ENCODE results near the gene LAP3.

LAP3 gene

DNA sequence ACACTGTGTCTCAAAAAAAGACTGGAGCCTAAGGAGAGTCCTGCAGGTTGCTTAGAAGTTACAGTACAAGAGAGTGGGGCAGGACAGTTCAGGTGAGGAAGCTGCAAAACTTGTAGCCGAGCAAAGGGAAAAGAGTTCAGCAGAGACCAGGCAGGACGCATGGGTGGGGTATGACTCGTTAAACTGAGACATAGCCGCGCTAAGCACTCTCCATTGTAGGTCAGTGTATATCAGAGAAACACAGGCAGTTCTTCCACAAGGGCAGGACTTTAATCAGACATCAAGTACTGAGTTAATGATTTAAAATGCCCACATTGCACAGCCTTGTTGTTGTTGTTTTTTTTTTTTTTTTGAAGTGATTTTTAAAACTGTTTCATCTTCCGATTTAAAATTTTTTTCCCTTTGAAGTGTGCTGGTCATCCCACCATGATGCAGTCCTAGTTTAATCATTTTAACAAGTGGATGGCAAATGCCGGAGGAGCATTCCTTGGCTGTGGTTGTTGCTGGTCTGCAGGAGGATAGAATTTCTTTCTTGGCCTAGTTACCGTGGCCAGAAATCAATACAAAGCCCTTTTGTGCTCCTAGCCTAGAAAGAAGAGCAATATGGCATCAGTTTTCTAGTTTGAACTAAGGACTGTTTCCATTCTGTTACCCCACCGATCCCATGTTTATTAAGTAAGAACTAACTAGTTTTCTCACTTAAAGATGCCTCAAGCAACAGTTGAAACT, 10.3 kb downstream of the LAP3 start:
- Histone ChIP-seq H3K36me3 (ENCODE audit: control insufficient read depth, insufficient read depth, low read length) (peaks cover 88% of the 10 kb centered on the region), H3K9ac (ENCODE audit: low read depth, low read length) (no peak overlapping the region)

DNA sequence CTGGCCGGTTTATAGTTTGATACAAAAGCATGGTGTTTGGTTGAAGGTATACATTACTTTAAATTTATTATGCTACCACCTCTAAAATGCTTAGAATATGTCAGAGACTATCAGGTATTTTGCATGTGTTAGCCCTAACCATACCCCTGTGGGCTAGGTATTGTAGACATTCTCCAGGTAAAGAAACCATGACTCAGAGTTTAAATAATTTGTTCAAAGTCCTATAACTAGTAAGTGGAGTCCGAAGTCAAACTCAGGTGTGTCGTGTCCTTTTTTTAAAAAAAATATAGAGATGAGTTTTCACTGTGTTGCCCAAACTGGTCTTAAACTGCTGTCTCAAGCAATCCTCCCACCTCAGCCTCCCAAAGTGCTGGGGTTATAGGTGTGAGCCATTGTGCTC, 12.4 kb downstream of the LAP3 start:
- Histone ChIP-seq H3K27me3 (ENCODE audit: control insufficient read depth, insufficient read depth, low read length) (no peaks in the 10 kb centered on the region), H3K9ac (ENCODE audit: low read depth, low read length) (no peak overlapping the region), H3K27ac (ENCODE audit: low read depth, low read length) (no peak overlapping the region), H3K4me1 (ENCODE audit: control insufficient read depth, insufficient read depth, low read length) (peaks cover 4% of the 10 kb centered on the region; the same call in 1 of the 2 replicates), H3K36me3 (ENCODE audit: control insufficient read depth, insufficient read depth, low read length) (peaks cover 79% of the 10 kb centered on the region), H3K4me3 (ENCODE audit: low read depth, low read length) (no peak overlapping the region), H3K9me3 (ENCODE audit: control insufficient read depth, insufficient read depth, low read length) (no peaks in the 10 kb centered on the region)

More for the DNA sequence above, 10.3 kb downstream of the LAP3 start:
- Histone ChIP-seq H3K4me1 (ENCODE audit: control insufficient read depth, insufficient read depth, low read length) (peaks cover 10% of the 10 kb centered on the region; the same call in 1 of the 2 replicates), H3K4me3 (ENCODE audit: low read depth, low read length) (no peak overlapping the region), H3K27ac (ENCODE audit: low read depth, low read length) (no peak overlapping the region), H3K27me3 (ENCODE audit: control insufficient read depth, insufficient read depth, low read length) (no peaks in the 10 kb centered on the region), H3K9me3 (ENCODE audit: control insufficient read depth, insufficient read depth, low read length) (no peaks in the 10 kb centered on the region)

DNA sequence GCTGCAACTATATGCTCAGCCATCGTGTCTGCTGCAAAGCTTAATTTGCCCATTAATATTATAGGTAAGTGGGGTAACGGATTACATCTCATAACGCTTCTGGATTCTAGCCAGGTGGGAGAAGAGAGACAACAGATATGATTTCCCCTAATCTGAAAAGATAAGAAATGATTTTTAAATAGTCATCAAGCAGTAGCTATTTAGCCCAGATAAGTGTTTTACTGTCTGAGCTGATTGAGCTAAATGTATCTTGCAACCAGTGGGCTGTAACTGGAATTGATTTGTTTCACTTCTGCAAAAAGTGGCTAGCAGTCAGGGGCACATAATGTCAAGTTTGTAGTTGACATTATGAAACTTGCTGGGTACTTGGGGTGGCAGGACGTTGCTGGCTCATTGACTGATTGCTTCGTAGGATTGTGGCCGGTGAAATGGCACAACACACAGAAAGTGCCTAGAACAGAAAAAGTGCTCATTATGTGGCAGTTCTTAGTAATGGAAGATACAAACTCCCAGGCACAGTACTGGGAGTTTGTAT, 18.5 kb downstream of the LAP3 start:
- H3K4me1 ChIP-seq (ENCODE audit: control insufficient read depth, insufficient read depth, low read length): no peaks in the 10 kb centered on the region
- no peaks in the 10 kb centered on the region for H3K9me3 ChIP-seq (ENCODE audit: control insufficient read depth, insufficient read depth, low read length)
- H3K36me3 ChIP-seq (ENCODE audit: control insufficient read depth, insufficient read depth, low read length): peaks cover 69% of the 10 kb centered on the region
- no peak overlapping the region for H3K27ac ChIP-seq (ENCODE audit: low read depth, low read length)
- no peaks in the 10 kb centered on the region for H3K27me3 ChIP-seq (ENCODE audit: control insufficient read depth, insufficient read depth, low read length)
- no peak overlapping the region for H3K4me3 ChIP-seq (ENCODE audit: low read depth, low read length)
- H3K9ac ChIP-seq (ENCODE audit: low read depth, low read length): no peak overlapping the region

DNA sequence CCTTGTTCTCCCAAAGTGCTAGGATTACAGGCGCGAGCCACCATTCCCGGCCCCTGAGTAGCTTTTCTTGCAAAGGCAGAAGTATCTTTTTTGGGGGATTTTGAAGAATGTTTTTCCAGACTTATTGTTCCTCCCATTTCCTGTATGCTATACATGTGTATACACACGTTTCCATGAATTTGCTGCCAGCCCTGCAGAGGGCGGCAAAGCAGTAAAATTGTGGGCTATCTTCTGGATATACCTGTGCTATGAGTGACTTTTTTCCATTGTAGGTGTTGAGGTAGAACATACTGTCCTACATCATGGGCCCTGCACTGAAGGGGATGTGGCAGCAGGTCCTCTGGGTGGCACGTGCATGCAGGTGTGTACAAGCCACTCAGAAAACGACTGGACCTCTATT, 20.5 kb downstream of the LAP3 start:
- Histone ChIP-seq H3K4me3 (ENCODE audit: low read depth, low read length) (no peak overlapping the region), H3K27me3 (ENCODE audit: control insufficient read depth, insufficient read depth, low read length) (no peaks in the 10 kb centered on the region), H3K4me1 (ENCODE audit: control insufficient read depth, insufficient read depth, low read length) (no peaks in the 10 kb centered on the region), H3K27ac (ENCODE audit: low read depth, low read length) (no peak overlapping the region), H3K9ac (ENCODE audit: low read depth, low read length) (no peak overlapping the region), H3K36me3 (ENCODE audit: control insufficient read depth, insufficient read depth, low read length) (peaks cover 75% of the 10 kb centered on the region), H3K9me3 (ENCODE audit: control insufficient read depth, insufficient read depth, low read length) (no peaks in the 10 kb centered on the region)

DNA sequence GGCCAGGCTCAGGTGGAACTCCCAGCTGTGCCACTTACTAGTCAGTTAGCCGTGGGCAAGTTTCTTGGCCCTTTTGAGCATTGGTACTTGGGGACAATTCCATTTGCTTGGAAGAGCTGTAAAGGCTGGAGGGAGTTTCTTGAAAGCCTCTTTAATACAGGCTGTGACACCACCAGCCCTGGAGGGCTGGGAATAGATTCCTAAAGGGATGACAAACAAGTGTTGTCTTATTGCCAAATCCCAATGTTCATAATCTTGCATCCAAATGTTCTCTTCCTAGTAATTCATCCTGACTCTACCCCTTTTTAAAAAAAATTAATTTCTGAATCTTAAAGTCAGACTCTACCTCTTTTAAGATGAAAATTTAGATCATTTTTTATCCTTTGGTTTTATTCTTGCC, 22.8 kb downstream of the LAP3 start:
- H3K27ac ChIP-seq (ENCODE audit: low read depth, low read length): no peak overlapping the region
- no peaks in the 10 kb centered on the region for H3K4me1 ChIP-seq (ENCODE audit: control insufficient read depth, insufficient read depth, low read length)
- H3K9me3 ChIP-seq (ENCODE audit: control insufficient read depth, insufficient read depth, low read length): no peaks in the 10 kb centered on the region
- H3K9ac ChIP-seq (ENCODE audit: low read depth, low read length): no peak overlapping the region
- H3K36me3 ChIP-seq (ENCODE audit: control insufficient read depth, insufficient read depth, low read length): peaks cover 67% of the 10 kb centered on the region
- no peak overlapping the region for H3K4me3 ChIP-seq (ENCODE audit: low read depth, low read length)
- H3K27me3 ChIP-seq (ENCODE audit: control insufficient read depth, insufficient read depth, low read length): no peaks in the 10 kb centered on the region

DNA sequence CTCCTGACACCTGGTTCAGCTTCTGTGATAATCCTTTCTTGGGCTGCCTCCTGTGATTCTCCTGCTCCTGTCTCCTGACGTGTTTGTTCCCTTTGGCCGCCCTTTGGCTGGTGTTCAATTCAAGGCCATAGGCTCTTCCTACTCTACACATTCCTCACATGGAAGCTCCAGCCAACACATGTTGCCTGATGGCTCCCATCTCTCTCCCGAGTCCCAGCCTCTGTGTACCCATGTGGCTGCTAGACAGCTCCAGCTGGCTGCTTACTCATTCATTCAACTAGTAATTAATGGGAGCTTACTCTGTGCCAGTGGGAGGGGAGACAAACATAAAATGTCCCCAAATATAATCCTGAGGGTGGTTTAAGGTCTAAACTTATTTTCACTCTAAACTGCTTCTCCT, 28.2 kb downstream of the LAP3 start:
- H3K9ac ChIP-seq (ENCODE audit: low read depth, low read length): no peak overlapping the region
- peaks cover 53% of the 10 kb centered on the region for H3K36me3 ChIP-seq (ENCODE audit: control insufficient read depth, insufficient read depth, low read length)
- H3K9me3 ChIP-seq (ENCODE audit: control insufficient read depth, insufficient read depth, low read length): no peaks in the 10 kb centered on the region
- no peak overlapping the region for H3K27ac ChIP-seq (ENCODE audit: low read depth, low read length)
- no peaks in the 10 kb centered on the region for H3K27me3 ChIP-seq (ENCODE audit: control insufficient read depth, insufficient read depth, low read length)
- no peak overlapping the region for H3K4me3 ChIP-seq (ENCODE audit: low read depth, low read length)
- no peaks in the 10 kb centered on the region for H3K4me1 ChIP-seq (ENCODE audit: control insufficient read depth, insufficient read depth, low read length)

DNA sequence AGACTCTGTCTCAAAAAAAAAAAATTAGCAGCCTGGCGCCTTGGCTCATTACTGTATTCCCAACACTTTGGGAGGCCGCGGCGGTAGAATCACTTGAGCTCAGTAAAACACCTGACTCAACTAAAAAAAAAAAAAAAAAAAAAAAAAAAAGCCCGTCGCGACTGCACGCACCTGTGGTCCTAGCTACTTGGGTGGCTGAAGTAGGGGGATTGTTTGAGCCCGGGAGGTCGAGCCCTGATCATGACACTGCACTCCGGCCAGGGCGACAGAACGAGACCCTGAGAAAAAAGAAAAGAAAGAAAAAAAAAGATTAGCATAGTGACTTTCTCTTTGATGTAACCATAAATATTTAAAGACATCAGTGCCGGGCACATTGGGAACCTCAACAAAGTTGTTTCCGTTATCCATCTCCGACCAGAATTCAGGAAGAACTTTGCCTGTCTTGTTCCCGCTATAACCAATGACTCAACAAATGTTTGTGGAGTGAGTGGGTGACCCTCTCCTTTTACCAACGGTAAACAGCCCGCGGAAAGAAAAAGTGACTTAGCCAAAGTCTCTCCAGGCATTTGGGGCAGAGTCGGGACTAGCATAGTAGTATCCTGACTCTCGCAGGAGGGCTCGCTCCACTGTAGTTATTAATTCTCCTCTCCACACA, 36.9 kb downstream of the LAP3 start:
- H3K36me3 ChIP-seq (ENCODE audit: control insufficient read depth, insufficient read depth, low read length): peaks cover 25% of the 10 kb centered on the region
- H3K27me3 ChIP-seq (ENCODE audit: control insufficient read depth, insufficient read depth, low read length): no peaks in the 10 kb centered on the region
- peak overlapping the region; percentile 59 for H3K27ac ChIP-seq (ENCODE audit: low read depth, low read length)
- no peaks in the 10 kb centered on the region for H3K9me3 ChIP-seq (ENCODE audit: control insufficient read depth, insufficient read depth, low read length)
- peak overlapping the region; percentile 98 for H3K4me3 ChIP-seq (ENCODE audit: low read depth, low read length)
- peak overlapping the region; percentile 95 for H3K9ac ChIP-seq (ENCODE audit: low read depth, low read length)
- 0 out of 2 replicates have a peak, but pooled peaks cover 3% of the 10 kb centered on the region for H3K4me1 ChIP-seq (ENCODE audit: control insufficient read depth, insufficient read depth, low read length)

DNA sequence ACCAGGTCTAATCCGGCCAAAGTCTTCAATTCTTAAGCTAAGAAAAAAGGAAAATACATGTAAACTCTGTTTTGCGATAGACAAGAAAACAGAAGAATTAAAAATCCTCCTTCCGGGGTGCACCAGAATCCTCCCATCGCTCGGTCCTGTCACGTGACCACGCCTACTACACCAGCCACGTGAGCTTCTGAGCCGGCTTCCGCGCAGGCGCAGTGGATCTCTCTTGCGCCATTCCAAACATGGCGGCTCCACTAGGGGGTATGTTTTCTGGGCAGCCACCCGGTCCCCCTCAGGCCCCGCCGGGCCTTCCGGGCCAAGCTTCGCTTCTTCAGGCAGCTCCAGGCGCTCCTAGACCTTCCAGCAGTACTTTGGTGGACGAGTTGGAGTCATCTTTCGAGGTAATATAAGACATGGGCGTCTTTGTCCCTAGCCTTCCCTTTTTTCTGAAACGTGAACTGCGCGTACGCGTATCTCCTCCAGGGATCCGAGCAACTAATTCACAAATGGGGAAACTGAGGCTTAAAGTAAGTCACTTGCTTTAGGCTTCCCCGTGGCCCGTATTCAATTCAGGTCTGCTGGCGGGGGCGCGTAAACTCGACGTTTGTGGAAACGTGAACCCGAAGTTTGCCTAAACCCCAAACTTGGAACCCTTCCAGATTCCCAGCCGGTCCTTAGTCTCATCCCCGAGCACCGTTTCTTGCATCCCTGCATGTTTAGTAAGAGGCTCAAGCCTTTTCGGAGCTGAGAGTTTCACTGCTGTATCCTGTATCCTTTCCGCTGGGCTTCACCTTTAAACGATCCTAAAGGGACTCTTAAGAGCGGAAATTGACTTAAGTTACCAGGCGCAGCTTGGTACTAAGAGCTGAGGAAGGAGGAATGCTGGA, 37.7 kb downstream of the LAP3 start, which contains the start of gene MED28:
Gene MED28, plus strand, starts transcription at position 226 of the 884 bp plus-strand sequence. Its CDS starts 14 bp downstream, at position 240.
- peak within 1 kb of the TSS; percentile 98 for H3K4me3 ChIP-seq (ENCODE audit: low read depth, low read length)
- H3K4me1 ChIP-seq (ENCODE audit: control insufficient read depth, insufficient read depth, low read length): 0 out of 2 replicates have a peak, but pooled peaks cover 3% of the 10 kb centered on the region
- H3K27ac ChIP-seq (ENCODE audit: low read depth, low read length): peak within 1 kb of the TSS; percentile 85
- H3K27me3 ChIP-seq (ENCODE audit: control insufficient read depth, insufficient read depth, low read length): no peaks in the 10 kb centered on the region
- no peaks in the 10 kb centered on the region for H3K9me3 ChIP-seq (ENCODE audit: control insufficient read depth, insufficient read depth, low read length)
- peaks cover 33% of the 10 kb centered on the region for H3K36me3 ChIP-seq (ENCODE audit: control insufficient read depth, insufficient read depth, low read length)
- H3K9ac ChIP-seq (ENCODE audit: low read depth, low read length): peak within 1 kb of the TSS; percentile 95

DNA sequence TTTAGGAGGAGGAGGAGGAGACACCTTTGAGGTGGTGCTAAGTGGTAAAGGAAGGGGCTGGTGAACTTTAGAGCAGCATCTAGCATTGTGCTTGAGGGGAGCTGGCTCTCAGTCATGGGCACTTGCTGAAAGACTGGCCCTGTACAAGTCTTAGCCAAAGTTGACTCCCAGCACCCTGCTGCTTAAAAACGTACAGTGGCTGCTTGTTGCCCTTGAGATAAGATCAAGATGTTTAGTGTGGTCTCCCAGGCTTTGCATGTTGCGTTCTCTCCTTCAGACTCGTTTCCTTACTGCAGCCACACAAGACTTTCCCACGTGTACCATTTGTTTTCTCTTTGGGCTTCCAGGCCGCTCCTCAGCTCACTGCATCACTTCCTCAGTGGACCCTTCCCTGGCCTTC, 39.3 kb downstream of the LAP3 start:
- Histone ChIP-seq H3K27ac (ENCODE audit: low read depth, low read length) (no peak overlapping the region), H3K4me3 (ENCODE audit: low read depth, low read length) (0 out of 2 replicates have a peak overlapping the region, but pooled peaks have one; percentile 26), H3K9ac (ENCODE audit: low read depth, low read length) (no peak overlapping the region), H3K9me3 (ENCODE audit: control insufficient read depth, insufficient read depth, low read length) (no peaks in the 10 kb centered on the region), H3K36me3 (ENCODE audit: control insufficient read depth, insufficient read depth, low read length) (peaks cover 49% of the 10 kb centered on the region), H3K27me3 (ENCODE audit: control insufficient read depth, insufficient read depth, low read length) (no peaks in the 10 kb centered on the region), H3K4me1 (ENCODE audit: control insufficient read depth, insufficient read depth, low read length) (0 out of 2 replicates have a peak, but pooled peaks cover 3% of the 10 kb centered on the region)

DNA sequence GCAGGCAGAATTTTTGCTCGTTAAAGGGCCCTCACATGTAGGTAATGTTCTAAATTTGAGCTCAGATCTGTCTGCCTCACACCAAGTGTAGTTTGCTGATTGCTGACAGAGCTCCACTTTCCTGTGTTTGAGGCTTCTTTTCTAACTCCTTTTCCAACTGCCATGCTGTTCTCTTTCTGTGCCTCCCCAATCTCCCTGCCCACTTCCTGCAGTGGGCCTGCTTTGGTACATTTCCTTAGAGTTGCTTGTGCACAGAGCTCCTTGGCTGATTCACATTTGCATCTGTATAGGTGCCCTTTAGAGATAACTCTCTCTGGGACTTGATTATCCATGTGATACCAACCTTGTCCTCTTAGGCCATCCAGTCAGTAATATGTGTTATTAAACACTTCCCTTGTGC, 41.9 kb downstream of the LAP3 start:
- Histone ChIP-seq H3K27me3 (ENCODE audit: control insufficient read depth, insufficient read depth, low read length) (no peaks in the 10 kb centered on the region), H3K4me3 (ENCODE audit: low read depth, low read length) (no peak overlapping the region), H3K9me3 (ENCODE audit: control insufficient read depth, insufficient read depth, low read length) (no peaks in the 10 kb centered on the region), H3K27ac (ENCODE audit: low read depth, low read length) (no peak overlapping the region), H3K9ac (ENCODE audit: low read depth, low read length) (no peak overlapping the region), H3K4me1 (ENCODE audit: control insufficient read depth, insufficient read depth, low read length) (0 out of 2 replicates have a peak, but pooled peaks cover 3% of the 10 kb centered on the region), H3K36me3 (ENCODE audit: control insufficient read depth, insufficient read depth, low read length) (peaks cover 76% of the 10 kb centered on the region)

Data from HUES48 (cell line).